Activated naive CD4-positive, alpha-beta T cell treated with anti-CD3 and anti-CD28 coated beads, Interleukin-2, amount 10 ng/mL, durations not matched to agents 7 days and 5 days (primary cell): ENCODE data around the gene C4orf51.
"Not testable (repeated sequence)": the region's sequence is repeated elsewhere in the genome, so short reads cannot be mapped to it uniquely, and the experiment has no call there.

ENCODE experiments used
- CTCF ChIA-PET: fragments of 350-600 bp; sonication (Branson Sonifier 250); formaldehyde crosslinking; loops from one replicate; lab custom pipeline; 2021; ENCODE audit warnings: antibody characterized with exemption; lab: Charles Lee
- DNase-seq: peaks from one replicate; pipeline ENCODE4 v3.0.0-alpha.2; 2020
- H3K27ac Mint-ChIP-seq: one replicate; pipeline ENCODE4 v1.8.0; 2021; ENCODE audit warnings: mild to moderate bottlenecking, moderate library complexity, mixed read lengths
- H3K27me3 Mint-ChIP-seq: one replicate; pipeline ENCODE4 v1.8.0; 2021; ENCODE audit warnings: mild to moderate bottlenecking, mixed read lengths
- H3K36me3 Mint-ChIP-seq: one replicate; pipeline ENCODE4 v1.8.0; 2021; ENCODE audit warnings: mixed read lengths
- H3K4me1 Mint-ChIP-seq: one replicate; pipeline ENCODE4 v1.8.0; 2021; ENCODE audit warnings: mixed read lengths
- H3K4me3 Mint-ChIP-seq: one replicate; pipeline ENCODE4 v1.8.0; 2021; ENCODE audit warnings: mild to moderate bottlenecking, moderate library complexity, mixed read lengths
- H3K9me3 Mint-ChIP-seq: one replicate; pipeline ENCODE4 v1.8.0; 2021; ENCODE audit warnings: mixed read lengths

C4orf51 gene

GRCh38 chr4:145681956-145682355 is 2.0 kb downstream of the C4orf51 start:
- H3K27ac Mint-ChIP-seq: no peak overlapping the region
- no peaks in the 10 kb centered on the region for H3K9me3 Mint-ChIP-seq
- CTCF ChIA-PET: interaction anchor here (0.6 kb wide), 1 partner anchor 310 kb away, joined by 4 read pairs; no protein-coding TSS in a partner anchor
- no peaks in the 10 kb centered on the region for H3K4me1 Mint-ChIP-seq
- peaks cover 10% of the 10 kb centered on the region for H3K27me3 Mint-ChIP-seq
- no peak overlapping the region for H3K4me3 Mint-ChIP-seq
- no peaks in the 10 kb centered on the region for H3K36me3 Mint-ChIP-seq
- DNase-seq: no peak

GRCh38 chr4:145686991-145687390 is 7.0 kb downstream of the C4orf51 start:
- Mint-ChIP-seq H3K27ac (no peak overlapping the region), H3K4me3 (no peak overlapping the region), H3K36me3 (no peaks in the 10 kb centered on the region), H3K27me3 (peaks cover 4% of the 10 kb centered on the region), H3K4me1 (no peaks in the 10 kb centered on the region), H3K9me3 (peaks cover 8% of the 10 kb centered on the region)
- CTCF ChIA-PET: no interaction called here
- no peak for DNase-seq

- Mint-ChIP-seq H3K4me1 (no peaks in the 10 kb centered on the region), H3K9me3 (peaks cover 10% of the 10 kb centered on the region), H3K27me3 (peaks cover 4% of the 10 kb centered on the region), H3K36me3 (no peaks in the 10 kb centered on the region), H3K27ac (no peak overlapping the region), H3K4me3 (no peak overlapping the region)
- CTCF ChIA-PET: no interaction called here
- DNase-seq: no peak
Observed at GRCh38 chr4:145690610-145691009, 10.7 kb downstream of the C4orf51 start.

- H3K4me3 Mint-ChIP-seq, H3K27me3 Mint-ChIP-seq, H3K27ac Mint-ChIP-seq, H3K4me1 Mint-ChIP-seq, CTCF ChIA-PET, H3K36me3 Mint-ChIP-seq, DNase-seq: not testable (repeated sequence)
- H3K9me3 Mint-ChIP-seq: peaks cover 10% of the 10 kb centered on the region
Observed at GRCh38 chr4:145691416-145691815, 11.5 kb downstream of the C4orf51 start.

- no peak for DNase-seq
- no peak overlapping the region for H3K4me3 Mint-ChIP-seq
- H3K36me3 Mint-ChIP-seq: no peaks in the 10 kb centered on the region
- H3K9me3 Mint-ChIP-seq: peaks cover 10% of the 10 kb centered on the region
- peaks cover 4% of the 10 kb centered on the region for H3K27me3 Mint-ChIP-seq
- CTCF ChIA-PET: interaction anchor here (0.6 kb wide), 1 partner anchor 148 kb away, joined by 3 read pairs; no protein-coding TSS in a partner anchor
- H3K27ac Mint-ChIP-seq: no peak overlapping the region
- H3K4me1 Mint-ChIP-seq: no peaks in the 10 kb centered on the region
Observed at GRCh38 chr4:145694929-145695328, 15.0 kb downstream of the C4orf51 start.

GRCh38 chr4:145697332-145697731 is 17.4 kb downstream of the C4orf51 start:
- CTCF ChIA-PET: no interaction called here
- DNase-seq: no peak
- Mint-ChIP-seq H3K27ac (no peak overlapping the region), H3K9me3 (peaks cover 2% of the 10 kb centered on the region), H3K36me3 (no peaks in the 10 kb centered on the region), H3K4me1 (no peaks in the 10 kb centered on the region), H3K4me3 (no peak overlapping the region), H3K27me3 (peaks cover 4% of the 10 kb centered on the region)

- no peak overlapping the region for H3K27ac Mint-ChIP-seq
- no peaks in the 10 kb centered on the region for H3K36me3 Mint-ChIP-seq
- H3K27me3 Mint-ChIP-seq: peaks cover 4% of the 10 kb centered on the region
- no peaks in the 10 kb centered on the region for H3K4me1 Mint-ChIP-seq
- peaks cover 2% of the 10 kb centered on the region for H3K9me3 Mint-ChIP-seq
- no peak for DNase-seq
- CTCF ChIA-PET: no interaction called here
- no peak overlapping the region for H3K4me3 Mint-ChIP-seq
Observed at GRCh38 chr4:145698507-145698906, 18.6 kb downstream of the C4orf51 start.

- no peak for DNase-seq
- Mint-ChIP-seq H3K9me3 (no peaks in the 10 kb centered on the region), H3K36me3 (no peaks in the 10 kb centered on the region), H3K27ac (no peak overlapping the region), H3K4me3 (no peak overlapping the region), H3K27me3 (peaks cover 4% of the 10 kb centered on the region), H3K4me1 (no peaks in the 10 kb centered on the region)
- CTCF ChIA-PET: no interaction called here
Observed at GRCh38 chr4:145703850-145704497, 24.0 kb downstream of the C4orf51 start.

GRCh38 chr4:145709336-145709735 is 29.4 kb downstream of the C4orf51 start:
- no peak overlapping the region for H3K27ac Mint-ChIP-seq
- H3K4me1 Mint-ChIP-seq: no peaks in the 10 kb centered on the region
- DNase-seq: no peak
- H3K4me3 Mint-ChIP-seq: no peak overlapping the region
- H3K9me3 Mint-ChIP-seq: peaks cover 11% of the 10 kb centered on the region
- no peaks in the 10 kb centered on the region for H3K27me3 Mint-ChIP-seq
- H3K36me3 Mint-ChIP-seq: peaks cover 4% of the 10 kb centered on the region
- CTCF ChIA-PET: no interaction called here

- CTCF ChIA-PET: no interaction called here
Observed at GRCh38 chr4:145709843-145710242, 29.9 kb downstream of the C4orf51 start.

GRCh38 chr4:145716200-145716599 is 36.3 kb downstream of the C4orf51 start:
- Mint-ChIP-seq H3K27me3 (peaks cover 6% of the 10 kb centered on the region), H3K36me3 (peaks cover 3% of the 10 kb centered on the region), H3K4me1 (peaks cover 11% of the 10 kb centered on the region), H3K9me3 (peaks cover 9% of the 10 kb centered on the region), H3K27ac (no peak overlapping the region), H3K4me3 (no peak overlapping the region)
- CTCF ChIA-PET: no interaction called here
- no peak for DNase-seq

More at GRCh38 chr4:145709843-145710242, 29.9 kb downstream of the C4orf51 start:
- Mint-ChIP-seq H3K4me3 (no peak overlapping the region), H3K4me1 (no peaks in the 10 kb centered on the region), H3K9me3 (peaks cover 11% of the 10 kb centered on the region), H3K27me3 (peaks cover 2% of the 10 kb centered on the region), H3K36me3 (peaks cover 4% of the 10 kb centered on the region), H3K27ac (no peak overlapping the region)
- DNase-seq: no peak

GRCh38 chr4:145716661-145717200 is 36.8 kb downstream of the C4orf51 start:
- Mint-ChIP-seq H3K9me3 (peaks cover 6% of the 10 kb centered on the region), H3K4me3 (no peak overlapping the region), H3K27ac (no peak overlapping the region), H3K27me3 (peaks cover 6% of the 10 kb centered on the region), H3K36me3 (no peaks in the 10 kb centered on the region), H3K4me1 (peaks cover 11% of the 10 kb centered on the region)
- CTCF ChIA-PET: no interaction called here
- no peak for DNase-seq

- H3K36me3 Mint-ChIP-seq: no peaks in the 10 kb centered on the region
- H3K4me1 Mint-ChIP-seq: peaks cover 11% of the 10 kb centered on the region
- H3K4me3 Mint-ChIP-seq: no peak overlapping the region
- DNase-seq: peak; percentile 32
- H3K27ac Mint-ChIP-seq: no peak overlapping the region
- H3K9me3 Mint-ChIP-seq: no peaks in the 10 kb centered on the region
- CTCF ChIA-PET: no interaction called here
- H3K27me3 Mint-ChIP-seq: peaks cover 8% of the 10 kb centered on the region
Observed at GRCh38 chr4:145719752-145720624, 40.0 kb downstream of the C4orf51 start.

- Mint-ChIP-seq H3K4me1 (peaks cover 11% of the 10 kb centered on the region), H3K4me3 (no peak overlapping the region), H3K9me3 (no peaks in the 10 kb centered on the region), H3K27me3 (peaks cover 4% of the 10 kb centered on the region), H3K36me3 (no peaks in the 10 kb centered on the region), H3K27ac (no peak overlapping the region)
- CTCF ChIA-PET: no interaction called here
- DNase-seq: no peak
Observed at GRCh38 chr4:145720656-145721055, 40.7 kb downstream of the C4orf51 start.
